ENCODE results near the gene SLC9A7. TPM values are rescaled to one million over a fixed set of nuclear protein-coding genes. Genes with fewer than 3 reads are reported as not detected.

SLC9A7 gene
- total and polyA plus RNA-seq, 4 experiments from 2014 or later, result 0.42 to 3.5 (median 2.0) TPM

DNA sequence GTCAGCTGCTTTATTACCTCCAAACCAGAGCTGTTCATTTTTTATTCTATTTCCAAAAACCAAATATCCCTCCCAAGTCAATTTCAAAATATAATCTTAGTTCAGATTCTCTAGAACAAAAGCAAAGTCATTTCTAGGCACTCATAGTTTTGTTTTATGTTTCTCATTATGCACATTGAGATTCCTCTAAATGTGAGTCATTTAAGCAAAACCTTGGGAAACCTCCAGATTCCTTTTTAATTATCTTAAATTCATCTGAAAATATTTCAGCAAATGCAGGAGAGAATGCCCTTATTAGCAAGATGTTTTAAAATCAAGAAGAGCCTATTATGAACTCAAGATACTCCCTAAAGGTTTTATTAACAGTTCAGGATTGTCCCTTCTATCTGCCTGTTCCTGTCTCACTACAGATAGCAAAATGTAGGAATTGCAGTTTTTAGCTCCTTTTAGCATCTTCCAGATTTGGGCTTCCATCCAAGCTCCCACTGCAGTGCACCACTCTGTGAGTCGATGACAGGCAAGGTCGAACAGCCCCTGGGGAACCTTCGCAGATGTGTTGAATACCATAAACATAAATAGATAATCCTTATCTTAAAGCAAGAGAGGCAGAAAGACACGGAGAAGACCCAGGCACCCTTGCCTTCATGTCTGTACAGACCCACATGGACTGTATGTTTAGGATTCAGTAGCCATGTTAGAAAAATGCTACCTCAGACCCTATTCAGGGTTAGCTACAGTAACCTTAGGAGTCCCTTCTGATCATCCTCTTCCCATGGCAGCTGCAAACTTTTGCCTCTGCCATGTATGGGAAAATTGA, 11.3 kb upstream of the SLC9A7 start:
- ChIA-PET CTCF (ENCODE audit: partially characterized antibody) (no interaction called here), POLR2A (ENCODE audit: partially characterized antibody) (no interaction called here)
- Histone ChIP-seq H3K36me3 (ENCODE audit: insufficient read depth, low read length) (no peaks in the 10 kb centered on the region), H3K27me3 (ENCODE audit: insufficient read depth, low read length) (no peaks in the 10 kb centered on the region), H3K27ac (ENCODE audit: low read depth, low read length) (no peak overlapping the region), H3K9me3 (ENCODE audit: control insufficient read depth in 1 of 2, low read length in 2 of 2) (no peaks in the 10 kb centered on the region), H3K4me3 (ENCODE audit: low read length in 2 of 2) (no peak overlapping the region), H3K4me1 (ENCODE audit: insufficient read depth, low read length) (no peaks in the 10 kb centered on the region)
- Mint-ChIP-seq H3K27me3 (no peaks in the 10 kb centered on the region), H3K4me3 (no peak overlapping the region), H3K9me3 (peaks cover 0 to 5% (median 0%) of the 10 kb centered on the region in 8 donors), H3K27ac (no peak overlapping the region), H3K36me3 (no peaks in the 10 kb centered on the region), H3K4me1 (no peaks in the 10 kb centered on the region)
- DNase-seq, result no peak
- intact Hi-C loops (cut with micrococcal nuclease), result no loop called here

DNA sequence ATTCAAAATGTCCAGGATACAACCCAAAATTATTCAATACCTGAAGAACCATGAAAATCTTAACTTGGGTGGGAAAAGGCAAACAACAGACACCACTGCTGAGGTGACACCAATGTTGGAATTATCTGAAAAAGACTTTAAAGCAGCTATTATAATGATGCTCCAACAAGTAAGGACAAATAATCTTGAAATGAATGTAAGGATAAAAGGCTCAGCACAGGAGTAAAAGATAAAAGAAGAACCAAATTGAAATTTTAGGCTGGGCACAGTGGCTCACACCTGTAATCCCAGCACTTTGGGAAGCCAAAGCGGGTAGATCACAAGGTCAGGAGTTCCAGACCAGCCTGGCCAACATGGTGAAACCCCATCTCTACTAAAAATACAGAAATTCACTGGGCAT, 4.0 kb upstream of the SLC9A7 start:
- no peak overlapping the region for H3K4me3 ChIP-seq (ENCODE audit: low read length in 2 of 2)
- CTCF ChIA-PET (ENCODE audit: partially characterized antibody), result no interaction called here
- DNase-seq, result no peak

DNA sequence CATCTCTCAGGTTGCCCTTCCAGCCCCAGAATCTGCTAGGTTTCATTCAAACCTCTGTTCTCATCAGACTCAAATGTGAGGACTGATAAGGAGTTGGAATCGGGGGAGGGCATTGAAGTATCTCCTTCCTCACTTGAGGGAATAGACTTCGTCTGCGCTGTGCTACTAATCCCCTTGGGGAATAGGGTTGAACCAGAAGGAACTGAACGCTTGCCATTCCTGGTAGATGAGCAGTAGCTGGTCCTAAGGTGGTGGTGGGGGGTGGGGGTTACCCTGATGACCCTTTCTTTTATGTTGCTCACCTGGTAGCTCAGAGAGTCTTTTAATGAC, 692 bp upstream of the SLC9A7 start:
- ChIA-PET CTCF (ENCODE audit: partially characterized antibody) (interaction anchor here (0.7 to 4.6 kb wide), 5 partner anchors 31 to 220 kb away, joined by 3 to 58 read pairs (median 3); no protein-coding TSS in a partner anchor), POLR2A (ENCODE audit: partially characterized antibody) (no interaction called here)
- Histone ChIP-seq H3K9me3 (ENCODE audit: control insufficient read depth in 1 of 2, low read length in 2 of 2) (no peaks in the 10 kb centered on the region), H3K27ac (ENCODE audit: low read depth, low read length) (no peak overlapping the region), H3K27me3 (ENCODE audit: insufficient read depth, low read length) (no peaks in the 10 kb centered on the region), H3K4me3 (ENCODE audit: low read length in 2 of 2) (peak overlapping the region; percentile 17 to 32), H3K36me3 (ENCODE audit: insufficient read depth, low read length) (no peaks in the 10 kb centered on the region), H3K4me1 (ENCODE audit: insufficient read depth, low read length) (peaks cover 6% of the 10 kb centered on the region)
- Mint-ChIP-seq H3K27me3 (no peaks in the 10 kb centered on the region), H3K4me1 (peaks cover 5 to 21% (median 11%) of the 10 kb centered on the region in 4 donors), H3K27ac (peak overlapping the region in 6 of 7 donors; percentile 3 to 86 (median 78)), H3K36me3 (peaks cover 0 to 6% of the 10 kb centered on the region in 2 donors), H3K4me3 (peak overlapping the region; percentile 74 to 91 (median 83)), H3K9me3 (peaks cover 0 to 9% (median 3%) of the 10 kb centered on the region in 8 donors)
- DNase-seq, result no peak
- intact Hi-C loops (cut with micrococcal nuclease), result loop anchor here (1.0 to 5.0 kb wide), 3 partner anchors 37 to 333 kb away; no protein-coding TSS in a partner anchor

More for the DNA sequence above, 4.0 kb upstream of the SLC9A7 start:
- Mint-ChIP-seq H3K27me3 (no peaks in the 10 kb centered on the region), H3K4me1 (peaks cover 3 to 12% (median 8%) of the 10 kb centered on the region in 4 donors), H3K36me3 (peaks cover 0 to 6% of the 10 kb centered on the region in 2 donors), H3K27ac (no peak overlapping the region), H3K4me3 (no peak overlapping the region), H3K9me3 (peaks cover 0 to 9% (median 3%) of the 10 kb centered on the region in 8 donors)
- POLR2A ChIA-PET (ENCODE audit: partially characterized antibody), result no interaction called here
- Histone ChIP-seq H3K27me3 (ENCODE audit: insufficient read depth, low read length) (no peaks in the 10 kb centered on the region), H3K4me1 (ENCODE audit: insufficient read depth, low read length) (peaks cover 6% of the 10 kb centered on the region), H3K9me3 (ENCODE audit: control insufficient read depth in 1 of 2, low read length in 2 of 2) (no peaks in the 10 kb centered on the region), H3K27ac (ENCODE audit: low read depth, low read length) (no peak overlapping the region), H3K36me3 (ENCODE audit: insufficient read depth, low read length) (no peaks in the 10 kb centered on the region)
- intact Hi-C loops (cut with micrococcal nuclease), result no loop called here

DNA sequence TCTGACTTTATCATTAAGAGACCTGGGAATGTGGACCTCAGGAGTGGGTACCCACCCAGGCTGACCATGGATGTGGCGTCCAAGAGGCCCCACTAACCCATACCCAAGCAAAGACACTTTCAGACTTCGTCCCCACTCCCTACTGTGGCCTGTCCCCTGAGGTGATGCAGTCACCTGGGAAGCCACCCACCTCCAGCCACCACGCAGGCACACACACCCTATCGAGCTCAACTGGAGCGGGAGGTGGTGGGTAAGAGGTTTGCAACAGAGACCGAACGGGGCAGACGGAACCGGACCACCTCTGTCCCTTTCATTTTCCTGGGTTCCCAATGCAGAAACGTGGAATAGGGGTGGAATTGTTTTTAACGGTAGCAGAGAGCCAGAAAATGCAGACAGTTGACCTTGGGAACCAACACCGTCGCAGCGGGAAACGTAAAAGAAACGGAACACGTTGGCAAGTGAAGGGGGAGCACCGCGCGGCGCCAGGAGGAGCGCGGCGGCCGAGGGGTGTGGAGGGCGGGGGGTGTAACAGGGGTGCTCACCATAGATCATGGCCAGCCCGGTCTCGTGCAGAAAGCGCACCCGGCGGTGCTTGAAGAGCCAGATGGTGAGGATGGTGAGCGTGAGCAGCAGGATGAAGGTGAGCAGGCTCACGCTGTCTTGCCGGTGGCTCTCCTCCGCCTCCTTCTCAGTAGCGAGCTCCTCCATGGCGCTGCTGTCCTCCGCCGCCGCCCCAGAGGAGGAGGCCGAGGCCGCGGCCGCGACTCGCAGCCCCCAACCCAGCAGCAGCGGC, 559 bp downstream of the SLC9A7 start:
- H3K4me1 Mint-ChIP-seq, result peaks cover 5 to 21% (median 13%) of the 10 kb centered on the region in 4 donors
- Histone ChIP-seq H3K4me3 (ENCODE audit: low read length in 2 of 2) (peak overlapping the region in 1 of 2 donors; percentile 56), H3K27me3 (ENCODE audit: insufficient read depth, low read length) (no peaks in the 10 kb centered on the region), H3K9me3 (ENCODE audit: control insufficient read depth in 1 of 2, low read length in 2 of 2) (no peaks in the 10 kb centered on the region), H3K4me1 (ENCODE audit: insufficient read depth, low read length) (peaks cover 6% of the 10 kb centered on the region), H3K36me3 (ENCODE audit: insufficient read depth, low read length) (no peaks in the 10 kb centered on the region), H3K27ac (ENCODE audit: low read depth, low read length) (no peak overlapping the region)
- ChIA-PET POLR2A (ENCODE audit: partially characterized antibody) (no interaction called here), CTCF (ENCODE audit: partially characterized antibody) (interaction anchor here (0.7 to 4.6 kb wide), 3 partner anchors 37 to 273 kb away, joined by 3 to 58 read pairs (median 13); no protein-coding TSS in a partner anchor)
- peak overlapping the region; percentile 39 to 94 (median 74) for H3K27ac Mint-ChIP-seq
- peak overlapping the region; percentile 84 to 93 (median 90) for H3K4me3 Mint-ChIP-seq
- peak in 4 of 5 donors; percentile 0 to 39 (median 2) for DNase-seq
- H3K36me3 Mint-ChIP-seq, result peaks cover 0 to 6% of the 10 kb centered on the region in 2 donors
- peaks cover 0 to 9% (median under 1%) of the 10 kb centered on the region in 8 donors for H3K9me3 Mint-ChIP-seq
- no peaks in the 10 kb centered on the region for H3K27me3 Mint-ChIP-seq
- intact Hi-C loops (cut with micrococcal nuclease), result loop anchor here (2.0 to 5.0 kb wide), 2 partner anchors 144 to 334 kb away; no protein-coding TSS in a partner anchor

DNA sequence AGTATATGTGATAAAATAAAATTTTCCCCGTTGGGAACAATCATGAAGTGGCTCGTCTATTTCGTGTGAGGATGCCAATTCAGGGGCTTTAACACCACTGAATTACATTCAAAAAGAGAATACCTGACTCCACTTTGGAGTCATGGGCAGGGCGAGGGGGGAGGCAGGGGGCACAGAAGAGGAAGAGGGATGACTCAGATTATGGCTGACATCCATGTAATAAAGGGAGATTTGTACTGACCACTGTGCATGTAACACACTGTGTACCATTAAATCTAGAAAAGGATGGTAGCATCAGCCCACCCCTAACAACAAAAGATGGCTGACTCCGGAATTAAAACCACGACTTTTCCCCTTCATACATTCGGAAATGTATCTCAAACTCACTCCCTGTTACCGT, 1.3 kb downstream of the SLC9A7 start:
- Mint-ChIP-seq H3K27me3 (no peaks in the 10 kb centered on the region), H3K9me3 (peaks cover 0 to 4% (median under 1%) of the 10 kb centered on the region in 8 donors), H3K4me3 (peak overlapping the region; percentile 84 to 93 (median 90)), H3K36me3 (peaks cover 0 to 6% of the 10 kb centered on the region in 2 donors), H3K4me1 (peaks cover 5 to 21% (median 13%) of the 10 kb centered on the region in 4 donors), H3K27ac (peak overlapping the region in 2 of 7 donors; percentile 17 to 44)
- Histone ChIP-seq H3K27me3 (ENCODE audit: insufficient read depth, low read length) (no peaks in the 10 kb centered on the region), H3K9me3 (ENCODE audit: control insufficient read depth in 1 of 2, low read length in 2 of 2) (no peaks in the 10 kb centered on the region), H3K36me3 (ENCODE audit: insufficient read depth, low read length) (no peaks in the 10 kb centered on the region), H3K27ac (ENCODE audit: low read depth, low read length) (no peak overlapping the region), H3K4me1 (ENCODE audit: insufficient read depth, low read length) (peaks cover 6% of the 10 kb centered on the region), H3K4me3 (ENCODE audit: low read length in 2 of 2) (no peak overlapping the region)
- no peak for DNase-seq
- intact Hi-C loops (cut with micrococcal nuclease), result loop anchor here (5.0 kb wide), 1 partner anchor 145 kb away; no protein-coding TSS in a partner anchor
- CTCF ChIA-PET (ENCODE audit: partially characterized antibody), result interaction anchor here (3.7 kb wide), 1 partner anchor 39 kb away, joined by 13 read pairs; no protein-coding TSS in a partner anchor
- POLR2A ChIA-PET (ENCODE audit: partially characterized antibody), result no interaction called here

DNA sequence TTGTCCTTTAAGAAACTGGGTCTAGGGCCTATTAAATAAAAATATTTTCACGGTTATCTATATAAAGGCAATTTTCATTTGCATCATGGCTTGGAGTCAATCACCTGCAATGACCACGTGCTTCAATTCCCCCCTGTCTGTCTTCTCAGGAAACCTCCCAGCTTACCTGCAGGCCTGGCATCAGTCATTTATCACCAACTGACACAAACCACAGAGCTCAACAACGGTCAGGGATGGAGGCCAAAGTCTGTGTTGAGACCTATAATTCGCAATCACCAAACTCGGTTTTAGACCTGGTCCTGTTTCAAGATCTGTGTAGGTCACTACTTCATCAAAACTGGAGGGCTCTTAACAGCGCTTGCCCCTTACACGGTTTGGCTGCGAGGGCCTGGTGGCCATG, 1.9 kb downstream of the SLC9A7 start:
- DNase-seq, result no peak
- CTCF ChIA-PET (ENCODE audit: partially characterized antibody), result interaction anchor here (3.7 kb wide), 1 partner anchor 40 kb away, joined by 13 read pairs; no protein-coding TSS in a partner anchor
- intact Hi-C loops (cut with micrococcal nuclease), result loop anchor here (5.0 kb wide), 1 partner anchor 145 kb away; no protein-coding TSS in a partner anchor
- H3K27ac ChIP-seq (ENCODE audit: low read depth, low read length), result no peak overlapping the region
- H3K4me1 ChIP-seq (ENCODE audit: insufficient read depth, low read length), result peaks cover 6% of the 10 kb centered on the region
- POLR2A ChIA-PET (ENCODE audit: partially characterized antibody), result no interaction called here
- H3K36me3 ChIP-seq (ENCODE audit: insufficient read depth, low read length), result no peaks in the 10 kb centered on the region
- H3K27me3 ChIP-seq (ENCODE audit: insufficient read depth, low read length), result no peaks in the 10 kb centered on the region
- no peak overlapping the region for H3K4me3 ChIP-seq (ENCODE audit: low read length in 2 of 2)
- peaks cover 0 to 6% of the 10 kb centered on the region in 2 donors for H3K36me3 Mint-ChIP-seq
- H3K9me3 ChIP-seq (ENCODE audit: control insufficient read depth in 1 of 2, low read length in 2 of 2), result no peaks in the 10 kb centered on the region
- H3K27ac Mint-ChIP-seq, result peak overlapping the region in 2 of 7 donors; percentile 35 to 44
- peak overlapping the region in 5 of 8 donors; percentile 37 to 93 (median 86) for H3K4me3 Mint-ChIP-seq
- no peaks in the 10 kb centered on the region for H3K27me3 Mint-ChIP-seq
- peaks cover 5 to 21% (median 13%) of the 10 kb centered on the region in 4 donors for H3K4me1 Mint-ChIP-seq
- peaks cover 0 to 3% (median 0%) of the 10 kb centered on the region in 8 donors for H3K9me3 Mint-ChIP-seq
